Lung (tissue), 12 donors: ENCODE measurements around the gene HK3. TPM values are rescaled to one million over a fixed set of nuclear protein-coding genes. Genes with fewer than 3 reads are reported as not detected.

Source experiments
- ATAC-seq: fragments of 200-7000 bp; cut with Tn5 transposase; one replicate; pipeline ENCODE4 v1.9.1; 2020; ENCODE audit warnings: moderate number of reproducible peaks; ENCODE audit not compliant: insufficient read depth, low FRiP score
- DNase-seq, 3 donors: peaks; one replicate each; pipeline ENCODE4 v3.0.0-alpha.2; 2013 to 2017
- H3K27ac ChIP-seq, 2 donors: one replicate each; pipeline ENCODE4 v1.5.1; 2013; ENCODE audit warnings: mild to moderate bottlenecking in 2 of 2, moderate library complexity in 2 of 2, control low read depth in 1 of 2, inconsistent platforms in 1 of 2, low read depth in 1 of 2, low read length in 1 of 2
- H3K27me3 ChIP-seq, 3 donors: one replicate each; pipeline ENCODE4 v1.5.1; 2013; ENCODE audit warnings: low read length in 2 of 3; ENCODE audit not compliant: control insufficient read depth in 3 of 3, insufficient read depth in 3 of 3
- H3K36me3 ChIP-seq, 4 donors: one replicate each; pipeline ENCODE4 v1.5.1; 2013; ENCODE audit warnings: low read length in 4 of 4, mild to moderate bottlenecking in 1 of 4, moderate library complexity in 1 of 4; ENCODE audit not compliant: control insufficient read depth in 4 of 4, insufficient read depth in 4 of 4
- H3K4me1 ChIP-seq, 5 donors: one replicate each; pipeline ENCODE4 v1.5.1; 2013; ENCODE audit warnings: low read length in 5 of 5, mild to moderate bottlenecking in 2 of 5, moderate library complexity in 1 of 5; ENCODE audit not compliant: control insufficient read depth in 5 of 5, insufficient read depth in 5 of 5
- H3K4me3 ChIP-seq: one replicate; pipeline ENCODE4 v1.5.1; 2013; ENCODE audit warnings: mild to moderate bottlenecking, control low read depth, moderate library complexity
- H3K9ac ChIP-seq, 2 donors: one replicate each; pipeline ENCODE4 v1.5.1; 2013; ENCODE audit warnings: low read length in 2 of 2, control low read depth in 1 of 2; ENCODE audit not compliant: insufficient read depth in 1 of 2
- H3K9me3 ChIP-seq, 4 donors: one replicate each; pipeline ENCODE4 v1.5.1; 2013; ENCODE audit warnings: low read length in 3 of 4, mild to moderate bottlenecking in 1 of 4, moderate library complexity in 1 of 4; ENCODE audit not compliant: control insufficient read depth in 4 of 4, insufficient read depth in 3 of 4
- CTCF ChIP-seq: IDR thresholded peaks from 2 replicates; pipeline ENCODE4 v1.5.1; 2012; ENCODE audit warnings: mild to moderate bottlenecking; ENCODE audit errors: control extremely low read depth, extremely low read depth
- WGBS, 2 donors: extraction: QIAGEN DNeasy Blood & Tissue Kit; methylation state at CpG; one replicate each; pipeline ENCODE4 v1.1.7; 2013; 5-methylcytosine and 5-hydroxymethylcytosine counted together
- polyA plus RNA-seq, 2 donors: library from polyadenylated mRNA; stranded (reverse); fragments of 200-250 nt; gene quantifications; one replicate each; pipeline ENCODE4 v1.2.1, GENCODE V29; 2013
- total RNA-seq, 2 donors: library from RNA; depleted of rRNA in 1 of 2; stranded (reverse); fragments of >200 nt in 1 of 2; gene quantifications; one replicate each; pipeline ENCODE4 v1.2.1, GENCODE V29; 2014 to 2021
- donor health status: control.
- donor health status: control.
- donor health status: Bipolar disorder and iron deficiency.
- donor health status: healthy.
- donor health status: DM: yes; HTN: yes; CAD: no.

Gene HK3
- total and polyA plus RNA-seq, 4 donors, result 9.2 to 260 (median 83.8) TPM

GRCh38 chr5:176890455-176891330, 8.5 kb downstream of the HK3 start:
- Histone ChIP-seq H3K4me1 (peaks cover 0 to 3% (median 0%) of the 10 kb centered on the region in 5 donors), H3K9ac (no peak overlapping the region), H3K27ac (no peak overlapping the region), H3K9me3 (no peaks in the 10 kb centered on the region), H3K36me3 (no peaks in the 10 kb centered on the region), H3K27me3 (no peaks in the 10 kb centered on the region), H3K4me3 (no peak overlapping the region)
- ATAC-seq, result no peak
- 84 to 91% methylated on average over 9 of the region's 9 CpGs for WGBS, 2 donors
- no peak for DNase-seq
- no peak for TF ChIP-seq CTCF

GRCh38 chr5:176889321-176890280, 9.5 kb downstream of the HK3 start:
- no peak overlapping the region for H3K9ac ChIP-seq
- WGBS, 2 donors, result 93% methylated on average over 24 of the region's 24 CpGs
- no peak for TF ChIP-seq CTCF
- DNase-seq, result no peak
- no peak overlapping the region for H3K4me3 ChIP-seq
- H3K4me1 ChIP-seq, result peaks cover 0 to 3% (median 0%) of the 10 kb centered on the region in 5 donors
- no peaks in the 10 kb centered on the region for H3K9me3 ChIP-seq
- no peaks in the 10 kb centered on the region for H3K36me3 ChIP-seq
- H3K27me3 ChIP-seq, result no peaks in the 10 kb centered on the region
- no peak for ATAC-seq
- H3K27ac ChIP-seq, result no peak overlapping the region

- no peaks in the 10 kb centered on the region for H3K36me3 ChIP-seq
- no peak overlapping the region for H3K27ac ChIP-seq
- no peak overlapping the region for H3K4me3 ChIP-seq
- 79 to 95% methylated on average over 1 of the region's 1 CpG for WGBS, 2 donors
- no peak for DNase-seq
- no peak for TF ChIP-seq CTCF
- no peak overlapping the region for H3K9ac ChIP-seq
- no peaks in the 10 kb centered on the region for H3K27me3 ChIP-seq
- peaks cover 0 to 3% (median 0%) of the 10 kb centered on the region in 5 donors for H3K4me1 ChIP-seq
- no peak for ATAC-seq
- H3K9me3 ChIP-seq, result no peaks in the 10 kb centered on the region
Observed at GRCh38 chr5:176888865-176889165, 10.3 kb downstream of the HK3 start.
